Measurements from ENCODE around the gene PDS5A. TPM values are rescaled to one million over a fixed set of nuclear protein-coding genes. Genes with fewer than 3 reads are reported as not detected.

Gene PDS5A
- total and polyA plus RNA-seq, 2 donors (not counting 3 experiments of a cell fraction or from before 2014, with no cell fraction given), result 17.5 to 80.8 TPM

GRCh38 chr4:39892988-39893692 lies 84.6 kb downstream of the PDS5A start:
- Histone ChIP-seq H3K9ac (replicated peaks; ENCODE audit: extremely low read depth, insufficient read depth, low read length) (no peak overlapping the region), H3K9me3 (replicated peaks; ENCODE audit: control insufficient read depth, insufficient read depth, low read length) (no peaks in the 10 kb centered on the region), H3K9me1 (replicated peaks; ENCODE audit: control insufficient read depth, extremely low read depth, insufficient read depth, low read length) (no peaks in the 10 kb centered on the region), H2AFZ (ENCODE audit: low read depth, low read length) (no peak overlapping the region), H3K4me1 (ENCODE audit: control insufficient read depth, extremely low read depth, insufficient read depth, low read length) (no peaks in the 10 kb centered on the region), H3K4me3 (replicated peaks in 1 of 3; ENCODE audit: insufficient read depth in 1 of 3, low read depth in 1 of 3, low read length in 3 of 3) (no peak overlapping the region), H3K79me2 (ENCODE audit: control insufficient read depth, insufficient read depth, low read length) (no peaks in the 10 kb centered on the region), H4K20me1 (replicated peaks; ENCODE audit: control insufficient read depth, extremely low read depth, insufficient read depth, low read length) (no peaks in the 10 kb centered on the region), H3K36me3 (ENCODE audit: control insufficient read depth in 2 of 2, extremely low read depth in 1 of 2, insufficient read depth in 2 of 2, low read length in 2 of 2) (peaks cover 11 to 12% of the 10 kb centered on the region in 2 experiments), H3K27me3 (ENCODE audit: control insufficient read depth in 2 of 2, insufficient read depth in 2 of 2, low read length in 2 of 2) (no peaks in the 10 kb centered on the region), H3K27ac (ENCODE audit: insufficient read depth, low read depth, low read length) (no peak overlapping the region), H3K4me2 (ENCODE audit: insufficient read depth, low read length) (no peak overlapping the region)
- DNase-seq (ENCODE audit: low read depth, low spot score), result no peak
- TF ChIP-seq POLR2AphosphoS5 (IDR thresholded peaks at IDR 0.05; ENCODE audit: insufficient read depth, low read depth, low read length), result no peak
- TF ChIP-seq GATA2 (IDR thresholded peaks at IDR 0.05; ENCODE audit: insufficient read depth, insufficient read length, low read depth, low read length), result no peak
- TF ChIP-seq FOS (IDR thresholded peaks at IDR 0.05; ENCODE audit: borderline replicate concordance, insufficient read depth, low read length), result no peak
- no peak for TF ChIP-seq POLR2A (IDR thresholded peaks at IDR 0.05; ENCODE audit: low read depth, low read length)
- TF ChIP-seq MYC (IDR thresholded peaks at IDR 0.05; ENCODE audit: low read depth, low read length), result no peak
- ChIA-PET POLR2A (no interaction called here), CTCF (no interaction called here)
- no TSS peak for BruUV-seq (replicated peaks)
- dilution Hi-C loops (cut with MboI; ENCODE audit: extremely low pct_ligation_motif_present, low sequenced_read_pairs), result no loop called here
- intact Hi-C loops (cut with micrococcal nuclease), result no loop called here
- no peak for FAIRE-seq

- no peaks in the 10 kb centered on the region for H3K9me3 ChIP-seq (replicated peaks; ENCODE audit: control insufficient read depth, insufficient read depth, low read length)
- ChIA-PET CTCF (interaction anchor here (1.8 kb wide), 1 partner anchor 12 kb away, joined by 7 read pairs; no protein-coding TSS in a partner anchor), POLR2A (no interaction called here)
- TF ChIP-seq MAX (IDR thresholded peaks at IDR 0.05; ENCODE audit: insufficient read depth, insufficient read length) (no peak), GATA2 (IDR thresholded peaks at IDR 0.05; ENCODE audit: insufficient read depth, insufficient read length, low read depth, low read length) (no peak), MYC (IDR thresholded peaks at IDR 0.05; ENCODE audit: low read depth, low read length) (no peak), EZH2 (IDR thresholded peaks at IDR 0.05; ENCODE audit: borderline replicate concordance, low read depth, low read length, severe bottlenecking) (no peak)
- no peak overlapping the region for H3K4me3 ChIP-seq (replicated peaks in 1 of 3; ENCODE audit: insufficient read depth in 1 of 3, low read depth in 1 of 3, low read length in 3 of 3)
- H3K4me2 ChIP-seq (ENCODE audit: insufficient read depth, low read length), result no peak overlapping the region
- FAIRE-seq (no peak), DNase-seq (ENCODE audit: low read depth, low spot score) (no peak)
- H3K4me1 ChIP-seq (ENCODE audit: control insufficient read depth, extremely low read depth, insufficient read depth, low read length), result no peaks in the 10 kb centered on the region
- H3K9me1 ChIP-seq (replicated peaks; ENCODE audit: control insufficient read depth, extremely low read depth, insufficient read depth, low read length), result no peaks in the 10 kb centered on the region
- no peak overlapping the region for H3K27ac ChIP-seq (ENCODE audit: insufficient read depth, low read depth, low read length)
- no TSS peak for BruUV-seq (replicated peaks)
- no peaks in the 10 kb centered on the region for H3K79me2 ChIP-seq (ENCODE audit: control insufficient read depth, insufficient read depth, low read length)
- dilution Hi-C loops (cut with MboI; ENCODE audit: extremely low pct_ligation_motif_present, low sequenced_read_pairs) (no loop called here), intact Hi-C loops (cut with micrococcal nuclease) (loop anchor here (5.0 kb wide), 1 partner anchor 192 kb away; the partner anchor contains the start of gene UBE2K)
- peaks cover 9 to 10% of the 10 kb centered on the region in 2 experiments for H3K36me3 ChIP-seq (ENCODE audit: control insufficient read depth in 2 of 2, extremely low read depth in 1 of 2, insufficient read depth in 2 of 2, low read length in 2 of 2)
- H4K20me1 ChIP-seq (replicated peaks; ENCODE audit: control insufficient read depth, extremely low read depth, insufficient read depth, low read length), result no peaks in the 10 kb centered on the region
- no peak overlapping the region for H3K9ac ChIP-seq (replicated peaks; ENCODE audit: extremely low read depth, insufficient read depth, low read length)
- no peaks in the 10 kb centered on the region for H3K27me3 ChIP-seq (ENCODE audit: control insufficient read depth in 2 of 2, insufficient read depth in 2 of 2, low read length in 2 of 2)
- H2AFZ ChIP-seq (ENCODE audit: low read depth, low read length), result no peak overlapping the region
These were observed 88.5 kb downstream of the PDS5A start for GRCh38 chr4:39889226-39889625.
